DMS79 treated with DMSO at 0.1 percent for 48 hours (cell line): Measurements from ENCODE around the gene VEZF1.

Source experiments
- DNase-seq: peaks from one replicate; lab custom pipeline; 2025; lab: John Stamatoyannopoulos, UW

The VEZF1 gene

DNA sequence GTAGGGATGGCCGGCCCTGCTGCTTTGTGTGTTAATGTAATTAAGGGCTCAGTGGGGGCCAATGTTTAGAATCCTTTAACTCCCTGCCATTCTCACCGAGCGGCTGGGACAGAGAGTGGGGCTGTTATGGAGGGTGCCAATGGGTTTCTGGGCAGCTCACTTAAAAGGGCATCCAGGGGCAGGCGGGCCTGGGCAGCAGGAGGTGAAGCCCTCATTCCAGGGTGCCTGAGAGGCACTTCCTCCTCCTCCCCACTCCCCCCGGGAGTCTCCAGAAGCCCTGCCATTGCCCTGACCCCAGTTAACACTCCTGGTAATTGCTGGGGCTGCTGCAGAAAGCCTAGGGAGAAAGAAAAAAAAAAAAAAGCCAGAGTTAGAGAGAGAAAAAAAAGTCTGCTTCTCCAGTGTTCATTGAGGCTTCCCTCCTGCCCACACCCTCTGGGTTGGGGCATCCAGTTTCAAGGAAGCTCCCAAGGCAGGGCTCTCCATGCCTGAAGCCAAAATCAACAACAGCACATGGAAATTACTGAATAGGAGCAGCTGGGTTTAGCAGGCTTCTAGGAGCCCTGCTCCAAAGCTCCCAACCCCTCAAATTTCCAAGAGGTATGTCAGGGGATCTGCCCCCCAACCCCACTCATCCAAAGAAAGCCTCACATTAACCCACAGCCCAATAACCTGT, 60.9 kb downstream of the VEZF1 start:
- DNase-seq: peak; percentile 35

GRCh38 chr17:57926723-57927047, 61.4 kb downstream of the VEZF1 start:
- no peak for DNase-seq

DNA sequence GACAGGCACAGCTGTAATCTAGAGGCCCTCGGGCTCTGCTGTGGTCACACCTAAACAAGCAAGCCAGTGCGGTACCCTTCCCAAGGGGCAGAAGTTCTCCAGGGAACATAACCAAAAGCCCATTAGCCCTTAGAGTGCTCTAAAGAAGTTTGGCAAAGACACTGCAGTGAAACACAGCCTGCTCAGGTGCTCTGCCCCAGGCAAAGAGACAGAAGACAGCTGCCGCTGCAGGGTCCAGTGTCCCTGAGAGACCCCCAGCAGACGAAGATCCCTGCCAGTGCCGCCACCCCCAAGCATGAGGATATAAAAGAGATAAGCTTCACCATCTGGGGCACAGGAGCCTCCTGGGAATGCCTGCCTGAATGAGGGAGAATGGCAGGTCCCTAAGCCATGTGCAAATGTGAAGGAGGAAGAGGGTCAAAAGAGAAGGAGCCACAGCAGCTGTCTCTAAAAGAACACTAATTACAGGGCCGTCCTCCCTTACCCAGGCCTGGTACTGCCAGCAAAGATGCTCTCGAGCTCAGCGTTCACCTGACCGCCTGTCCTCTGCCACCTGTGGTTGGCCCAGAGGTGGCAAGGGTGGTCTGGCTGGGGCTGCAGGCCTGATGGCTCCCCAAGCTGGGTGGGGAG, 62.6 kb downstream of the VEZF1 start:
- peak; percentile 73 for DNase-seq

GRCh38 chr17:57924677-57925076, 63.4 kb downstream of the VEZF1 start:
- DNase-seq: peak; percentile 78
